CD4-positive, alpha-beta T cell (primary cell): ENCODE data around the gene ONECUT3. TPM values are rescaled to one million over a fixed set of nuclear protein-coding genes. Genes with fewer than 3 reads are reported as not detected.

Source experiments
- ATAC-seq: fragments of 200-7000 bp; cut with Tn5 transposase; one replicate; pipeline ENCODE4 v1.10.0; 2022; ENCODE audit warnings: mild to moderate bottlenecking; ENCODE audit not compliant: poor library complexity
- CTCF ChIA-PET: fragments of 350-600 bp; sonication (Branson Sonifier 250); formaldehyde crosslinking; loops from one replicate; lab custom pipeline; 2021; ENCODE audit warnings: antibody characterized with exemption, inconsistent platforms; lab: Charles Lee
- POLR2A ChIA-PET: fragments of 350-600 bp; sonication (Branson Sonifier 250); formaldehyde crosslinking; loops from one replicate; lab custom pipeline; 2021; ENCODE audit warnings: antibody characterized with exemption, inconsistent platforms; lab: Charles Lee
- DNase-seq, 14 experiments: peaks; one replicate each; pipeline ENCODE4 v3.0.0-alpha.2; 2013 to 2020; ENCODE audit warnings: mixed read lengths in 2 of 14
- H3K27ac ChIP-seq, 2 donors: one replicate each; pipeline versions ENCODE4 v1.5.1 to v1.7.0; 2013; ENCODE audit warnings: low read length in 2 of 2, low read depth in 1 of 2, mild to moderate bottlenecking in 1 of 2
- H3K27me3 ChIP-seq, 2 experiments: 1 replicate in 1 of 2; 2 replicates in 1 of 2; pipeline versions ENCODE4 v1.6.1 to v1.7.0; 2013; ENCODE audit warnings: low read length in 2 of 2, control low read depth in 1 of 2, mild to moderate bottlenecking in 1 of 2, moderate library complexity in 1 of 2; ENCODE audit not compliant: insufficient read depth in 2 of 2, control insufficient read depth in 1 of 2
- H3K36me3 ChIP-seq: one replicate; pipeline ENCODE4 v1.6.1; 2013; ENCODE audit warnings: low read length, control low read depth; ENCODE audit not compliant: insufficient read depth
- H3K4me1 ChIP-seq: one replicate; pipeline ENCODE4 v1.6.1; 2013; ENCODE audit warnings: low read length, control low read depth; ENCODE audit not compliant: insufficient read depth
- H3K4me3 ChIP-seq: one replicate; pipeline ENCODE4 v1.5.1; 2013; ENCODE audit warnings: mild to moderate bottlenecking, low read length, moderate library complexity
- H3K9me3 ChIP-seq, 2 experiments: 1 replicate in 1 of 2; 2 replicates in 1 of 2; pipeline versions ENCODE4 v1.6.1 to v1.7.0; 2013; ENCODE audit warnings: low read length in 2 of 2, mild to moderate bottlenecking in 2 of 2, control low read depth in 1 of 2, moderate library complexity in 1 of 2; ENCODE audit not compliant: control insufficient read depth in 1 of 2, insufficient read depth in 1 of 2
- H3K27ac Mint-ChIP-seq: one replicate; pipeline ENCODE4 v1.8.0; 2020; ENCODE audit warnings: mixed read lengths
- H3K27me3 Mint-ChIP-seq: one replicate; pipeline ENCODE4 v1.8.0; 2021; ENCODE audit warnings: mixed read lengths
- H3K36me3 Mint-ChIP-seq: one replicate; pipeline ENCODE4 v1.8.0; 2021; ENCODE audit warnings: low read depth, mixed read lengths
- H3K4me1 Mint-ChIP-seq: one replicate; pipeline ENCODE4 v1.8.0; 2021; ENCODE audit warnings: low read depth, mixed read lengths
- H3K4me3 Mint-ChIP-seq: one replicate; pipeline ENCODE4 v1.8.0; 2020; ENCODE audit warnings: mild to moderate bottlenecking, mixed read lengths
- H3K9me3 Mint-ChIP-seq: one replicate; pipeline ENCODE4 v1.8.0; 2020; ENCODE audit warnings: mixed read lengths
- intact Hi-C, 2 experiments: fragments of 100-400 bp; cut with DNase I in 1 of 2; cut with micrococcal nuclease in 1 of 2; formaldehyde crosslinking; loops; one replicate each; pipeline versions ENCODE4 v1.15.1 to v1.9.0; 2023 to 2025; cut with DNase I, micrococcal nuclease
- total RNA-seq, 174 experiments: library from RNA in 2 of 174; stranded (reverse) in 2 of 174; gene quantifications; one replicate each; pipeline ENCODE4 v1.2.3 and lab custom pipeline; 2021 to 2026
- TF ChIP-seq, protein P1 (sequence below): fragments of 200-600 bp; IDR thresholded peaks from one replicate; pipeline ENCODE4 v1.8.0; 2022; ENCODE audit warnings: antibody characterized with exemption, mild to moderate bottlenecking

Gene ONECUT3
- total RNA-seq, 2 experiments from 2014 or later: not detected

DNA sequence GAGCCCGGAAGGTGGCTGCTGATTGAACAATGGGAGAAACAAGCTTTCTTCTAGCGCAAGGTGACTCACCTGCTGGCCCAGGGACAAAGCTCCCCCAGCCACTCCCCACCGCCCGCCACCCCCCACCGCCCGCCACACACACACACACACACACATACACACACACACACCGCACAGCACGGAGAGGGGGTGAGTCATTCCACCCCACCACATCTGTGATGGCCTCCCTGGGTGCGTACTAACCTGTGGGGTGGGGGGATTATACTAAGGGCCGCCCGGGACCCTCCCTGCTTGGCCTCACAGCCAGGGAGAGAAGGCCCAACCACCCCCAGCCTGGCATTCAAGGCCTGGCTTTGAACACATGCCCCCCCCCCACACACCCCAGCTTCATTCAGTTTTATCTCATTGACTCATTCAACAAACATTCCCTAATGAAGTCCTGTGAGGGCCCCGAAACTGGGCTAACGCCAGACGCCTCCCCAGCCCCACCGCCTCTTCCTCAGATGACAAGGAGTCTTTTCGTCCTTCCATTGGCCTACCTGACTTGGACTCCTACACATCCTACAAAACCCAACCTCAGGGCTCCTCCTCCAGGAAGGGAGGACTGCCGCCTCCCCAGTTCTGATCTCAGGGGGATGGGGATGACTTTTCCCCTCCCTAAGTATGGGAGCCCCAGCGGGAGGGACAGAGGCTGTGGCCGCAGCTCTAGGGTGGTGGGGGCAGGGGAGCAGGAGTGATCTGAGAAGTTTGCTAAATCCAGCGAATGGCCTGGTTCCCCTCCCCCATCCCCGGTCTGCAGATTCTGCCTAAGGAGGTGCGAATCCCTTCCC, 5.8 kb upstream of the ONECUT3 start:
- intact Hi-C loops: no loop called here
- DNase-seq (peak in 9 of 14 experiments; percentile 11 to 57 (median 34)), ATAC-seq (peak; percentile 61)
- TF ChIP-seq, protein P1, sequence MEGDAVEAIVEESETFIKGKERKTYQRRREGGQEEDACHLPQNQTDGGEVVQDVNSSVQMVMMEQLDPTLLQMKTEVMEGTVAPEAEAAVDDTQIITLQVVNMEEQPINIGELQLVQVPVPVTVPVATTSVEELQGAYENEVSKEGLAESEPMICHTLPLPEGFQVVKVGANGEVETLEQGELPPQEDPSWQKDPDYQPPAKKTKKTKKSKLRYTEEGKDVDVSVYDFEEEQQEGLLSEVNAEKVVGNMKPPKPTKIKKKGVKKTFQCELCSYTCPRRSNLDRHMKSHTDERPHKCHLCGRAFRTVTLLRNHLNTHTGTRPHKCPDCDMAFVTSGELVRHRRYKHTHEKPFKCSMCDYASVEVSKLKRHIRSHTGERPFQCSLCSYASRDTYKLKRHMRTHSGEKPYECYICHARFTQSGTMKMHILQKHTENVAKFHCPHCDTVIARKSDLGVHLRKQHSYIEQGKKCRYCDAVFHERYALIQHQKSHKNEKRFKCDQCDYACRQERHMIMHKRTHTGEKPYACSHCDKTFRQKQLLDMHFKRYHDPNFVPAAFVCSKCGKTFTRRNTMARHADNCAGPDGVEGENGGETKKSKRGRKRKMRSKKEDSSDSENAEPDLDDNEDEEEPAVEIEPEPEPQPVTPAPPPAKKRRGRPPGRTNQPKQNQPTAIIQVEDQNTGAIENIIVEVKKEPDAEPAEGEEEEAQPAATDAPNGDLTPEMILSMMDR: no peak
- H3K9me3 Mint-ChIP-seq: no peaks in the 10 kb centered on the region
- CTCF ChIA-PET: interaction anchor here (0.6 to 1.4 kb wide), 2 partner anchors 75 to 183 kb away, joined by 3 to 4 read pairs; no protein-coding TSS in a partner anchor
- H3K4me3 ChIP-seq: no peak overlapping the region
- H3K36me3 Mint-ChIP-seq: no peaks in the 10 kb centered on the region
- H3K27ac Mint-ChIP-seq: no peak overlapping the region
- H3K4me3 Mint-ChIP-seq: no peak overlapping the region
- peaks cover 0 to 69% of the 10 kb centered on the region in 2 experiments for H3K9me3 ChIP-seq
- peaks cover 39% of the 10 kb centered on the region for H3K4me1 ChIP-seq
- H3K4me1 Mint-ChIP-seq: peaks cover 9% of the 10 kb centered on the region
- no peaks in the 10 kb centered on the region for H3K36me3 ChIP-seq
- POLR2A ChIA-PET: no interaction called here
- H3K27me3 ChIP-seq: peaks cover 76 to 82% of the 10 kb centered on the region in 2 experiments
- no peak overlapping the region for H3K27ac ChIP-seq
- H3K27me3 Mint-ChIP-seq: peaks cover 62% of the 10 kb centered on the region

DNA sequence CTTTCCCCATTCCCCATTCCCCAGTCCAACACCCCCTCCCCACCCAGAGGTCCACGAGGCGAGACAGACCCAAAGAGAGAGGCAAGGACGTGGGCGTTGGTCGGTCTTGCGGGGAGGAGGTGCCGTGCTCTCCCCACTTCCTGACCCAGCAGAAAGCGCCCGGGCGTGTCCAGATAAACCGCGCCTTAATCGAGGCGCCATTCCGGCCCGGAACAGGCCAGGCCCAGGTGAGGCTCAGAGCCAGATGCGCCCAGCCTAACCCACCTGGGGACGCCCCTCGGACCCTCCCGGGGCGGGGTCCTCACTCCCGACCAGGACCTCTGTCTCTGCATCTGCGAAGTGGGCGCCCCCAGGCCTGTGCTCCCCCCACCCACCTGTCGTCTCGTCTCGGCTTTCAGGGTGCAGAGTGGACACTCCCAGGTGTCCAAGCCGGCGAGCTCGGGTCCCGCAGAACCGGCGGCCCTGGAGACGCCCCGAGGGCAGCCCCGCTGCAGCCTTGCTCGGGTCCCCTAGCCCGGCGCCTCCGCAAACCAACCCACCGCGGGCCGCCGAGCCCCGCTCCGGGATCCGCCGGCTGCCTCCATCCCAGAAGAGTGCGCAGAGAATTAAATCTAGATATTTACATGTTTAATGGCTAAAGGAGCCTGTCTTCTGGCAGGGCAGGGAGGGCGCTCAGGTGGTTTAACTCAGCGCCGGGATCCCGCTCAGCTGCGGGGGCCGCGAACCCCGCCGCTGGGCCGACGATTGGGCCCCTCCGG, 5.0 kb upstream of the ONECUT3 start:
- no peaks in the 10 kb centered on the region for H3K9me3 Mint-ChIP-seq
- TF ChIP-seq, protein P1: no peak
- ATAC-seq (no peak), DNase-seq (peak in 2 of 14 experiments; percentile 8 to 25)
- no peak overlapping the region for H3K27ac Mint-ChIP-seq
- Histone ChIP-seq H3K9me3 (peaks cover 0 to 66% of the 10 kb centered on the region in 2 experiments), H3K27ac (no peak overlapping the region), H3K36me3 (no peaks in the 10 kb centered on the region), H3K4me1 (peaks cover 43% of the 10 kb centered on the region), H3K27me3 (peaks cover 77 to 87% of the 10 kb centered on the region in 2 experiments), H3K4me3 (peak overlapping the region; percentile 14)
- no peaks in the 10 kb centered on the region for H3K36me3 Mint-ChIP-seq
- no peak overlapping the region for H3K4me3 Mint-ChIP-seq
- ChIA-PET POLR2A (no interaction called here), CTCF (no interaction called here)
- H3K4me1 Mint-ChIP-seq: peaks cover 9% of the 10 kb centered on the region
- peaks cover 64% of the 10 kb centered on the region for H3K27me3 Mint-ChIP-seq
- intact Hi-C loops: no loop called here

DNA sequence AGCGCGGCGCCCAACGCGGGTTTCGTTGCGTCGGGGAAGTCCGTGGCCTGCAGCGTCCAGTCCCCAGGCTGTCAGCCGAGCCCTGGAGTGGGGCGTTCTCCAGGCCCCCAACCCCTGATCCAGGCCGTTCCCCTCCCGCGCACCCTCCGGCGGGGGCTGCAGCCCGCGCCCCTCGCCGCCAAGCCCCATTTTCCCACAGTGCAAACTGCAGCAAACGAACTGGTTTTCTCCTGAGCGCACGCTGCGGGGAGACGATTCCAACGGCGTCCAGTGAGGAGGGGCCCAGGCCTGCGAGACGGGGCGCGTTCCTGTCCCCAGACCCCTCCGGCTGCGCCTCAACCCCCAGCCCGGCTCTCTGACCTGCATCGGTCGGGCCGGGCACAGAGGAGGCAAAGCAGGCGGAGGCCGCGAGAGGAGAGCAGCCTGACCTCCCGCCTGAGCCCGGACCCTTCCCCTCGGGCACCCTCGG, 4.4 kb upstream of the ONECUT3 start:
- peaks cover 9% of the 10 kb centered on the region for H3K4me1 Mint-ChIP-seq
- peaks cover 43% of the 10 kb centered on the region for H3K4me1 ChIP-seq
- no peak overlapping the region for H3K4me3 Mint-ChIP-seq
- no peak overlapping the region for H3K27ac Mint-ChIP-seq
- ChIA-PET CTCF (no interaction called here), POLR2A (no interaction called here)
- intact Hi-C loops: no loop called here
- no peak for DNase-seq
- no peak for ATAC-seq
- H3K27ac ChIP-seq: no peak overlapping the region
- peaks cover 62% of the 10 kb centered on the region for H3K27me3 Mint-ChIP-seq
- TF ChIP-seq, protein P1: no peak
- no peaks in the 10 kb centered on the region for H3K9me3 Mint-ChIP-seq
- no peak overlapping the region for H3K4me3 ChIP-seq
- H3K36me3 Mint-ChIP-seq: no peaks in the 10 kb centered on the region
- peaks cover 76 to 86% of the 10 kb centered on the region in 2 experiments for H3K27me3 ChIP-seq
- peaks cover 0 to 63% of the 10 kb centered on the region in 2 experiments for H3K9me3 ChIP-seq
- no peaks in the 10 kb centered on the region for H3K36me3 ChIP-seq
